A549 treated with DMSO at 1 μM for 4 hours (cell line): ENCODE data around the gene RIMS4. TPM values are rescaled to one million over a fixed set of nuclear protein-coding genes. Genes with fewer than 3 reads are reported as not detected.

Experiments used
- total RNA-seq: library from RNA; stranded (reverse); fragments of 200-300 nt; extraction: Qiagen RNA extraction; gene quantifications from 5 replicates; pipeline ENCODE4 v1.2.3, GENCODE V29; 2022; ENCODE audit warnings: low read depth

Gene RIMS4
- 1.2 to 1.9 TPM (median 1.6 TPM) in 5 replicates for total RNA-seq

DNA sequence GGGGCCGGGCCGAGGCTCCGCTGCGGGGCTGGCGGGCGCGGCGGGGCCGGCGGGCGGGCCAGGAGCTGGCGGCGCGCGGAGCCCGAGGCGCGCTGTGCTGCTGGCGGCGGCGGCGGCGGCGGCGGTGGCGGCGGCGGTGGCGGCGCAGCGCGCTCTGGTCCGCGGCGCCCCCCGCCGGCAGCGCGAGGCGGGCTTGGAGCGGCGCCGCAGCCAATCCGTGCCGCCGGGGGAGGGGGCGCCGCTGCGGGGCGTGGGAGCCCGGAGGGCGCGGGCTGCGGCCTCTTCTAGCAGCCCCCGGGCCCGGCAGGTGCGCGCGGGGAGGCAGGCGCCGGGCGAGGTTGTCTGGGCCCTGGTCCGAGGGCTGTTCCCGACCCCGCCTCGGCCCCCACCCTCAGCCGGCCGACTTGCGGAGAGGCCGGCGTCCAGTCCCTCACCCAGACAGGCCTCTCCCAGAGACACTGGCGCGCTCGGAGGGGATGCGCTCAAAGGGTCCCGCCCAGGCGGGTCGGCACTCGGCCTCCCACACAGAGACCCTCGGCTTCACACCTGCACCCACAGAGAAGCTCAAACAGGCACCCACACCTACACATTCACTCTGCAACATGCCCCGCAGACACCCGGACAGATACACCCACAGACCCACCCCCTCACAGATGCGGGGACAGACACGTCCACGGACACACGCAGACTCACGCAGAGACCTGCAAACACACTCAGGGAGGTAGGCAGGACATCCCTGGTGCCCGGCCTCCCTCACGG lies at the start of gene RIMS4:
Gene RIMS4 (minus strand): TSS at position 156 of the 759 bp plus-strand sequence. CDS start 275 bp downstream, outside the sequence.

DNA sequence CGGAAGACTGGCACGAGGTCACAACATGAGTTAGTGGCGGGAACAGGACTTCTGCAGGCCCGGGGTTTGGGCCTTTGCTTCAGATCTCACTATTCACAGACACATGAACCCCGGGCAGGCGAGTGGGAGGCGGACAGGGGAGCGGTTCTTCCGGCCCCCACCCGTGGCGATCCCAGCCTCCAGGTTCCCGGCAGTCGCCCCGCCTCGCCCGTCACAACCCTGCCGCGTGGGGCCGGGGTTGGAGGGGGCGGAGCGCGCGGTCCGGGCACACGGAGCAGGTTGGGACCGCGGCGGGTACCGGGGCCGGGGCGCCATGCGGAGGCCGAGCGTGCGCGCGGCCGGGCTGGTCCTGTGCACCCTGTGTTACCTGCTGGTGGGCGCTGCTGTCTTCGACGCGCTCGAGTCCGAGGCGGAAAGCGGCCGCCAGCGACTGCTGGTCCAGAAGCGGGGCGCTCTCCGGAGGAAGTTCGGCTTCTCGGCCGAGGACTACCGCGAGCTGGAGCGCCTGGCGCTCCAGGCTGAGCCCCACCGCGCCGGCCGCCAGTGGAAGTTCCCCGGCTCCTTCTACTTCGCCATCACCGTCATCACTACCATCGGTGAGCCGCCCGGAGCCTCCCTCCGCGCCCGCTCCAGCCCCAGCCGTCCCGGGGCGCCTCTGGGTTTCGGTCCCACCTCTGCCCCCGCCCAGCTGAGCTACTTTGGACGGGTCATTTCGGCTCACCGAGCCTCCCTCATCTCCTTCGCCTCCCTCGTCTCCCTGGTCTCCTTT lies 64.6 kb downstream of the RIMS4 start, which contains the start of gene KCNK15:
Gene KCNK15 (plus strand): TSS at position 268 of the 769 bp plus-strand sequence. CDS start 46 bp downstream, at position 314.

DNA sequence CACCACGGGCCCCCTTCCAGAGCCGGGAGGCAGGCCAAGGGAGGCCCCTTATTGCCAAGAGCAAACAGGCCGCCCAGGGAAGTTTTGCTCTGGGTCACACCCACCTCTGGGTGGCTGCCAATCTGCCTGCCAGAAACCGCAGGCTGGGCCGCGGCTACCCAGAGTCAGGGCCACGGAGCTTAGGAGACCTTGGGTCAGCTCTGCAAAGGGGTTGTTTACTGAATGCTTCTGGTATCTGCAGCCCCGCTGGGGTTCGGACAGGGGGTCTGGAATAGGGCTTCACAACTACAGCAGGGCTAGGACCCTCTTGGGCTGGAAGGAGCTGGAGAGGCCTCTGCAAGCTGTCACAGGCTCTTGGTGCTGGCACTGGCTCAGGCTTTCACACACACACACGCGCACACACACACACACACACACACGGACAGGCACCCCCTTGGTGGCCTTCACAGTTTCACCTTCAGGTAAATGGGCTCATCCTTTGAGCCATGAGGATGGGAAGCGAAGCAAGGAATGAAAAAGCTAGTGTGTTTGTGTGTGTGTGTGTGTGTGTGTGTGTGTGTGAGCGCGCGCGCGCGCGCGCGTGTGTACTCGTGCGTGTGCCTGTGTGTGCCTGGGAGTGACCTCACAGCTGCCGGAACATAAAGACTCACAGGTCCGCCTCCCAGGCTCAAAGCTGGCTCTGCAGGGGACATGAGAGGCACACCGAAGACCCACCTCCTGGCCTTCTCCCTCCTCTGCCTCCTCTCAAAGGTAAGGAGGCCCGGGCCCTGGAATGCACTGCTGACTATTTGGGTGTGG lies 95.4 kb downstream of the RIMS4 start, which contains the start of gene CCN5:
Gene CCN5 (plus strand): TSS at position 669 of the 798 bp plus-strand sequence. CDS start 22 bp downstream, at position 691.

Other genes starting within 250 kb of the RIMS4 start
- gene PKIG, start 228.0 kb downstream of the RIMS4 start, total RNA-seq = 35.0 to 40.5 TPM (median 37.0 TPM) in 5 replicates
- gene ADA, start 158.8 kb downstream of the RIMS4 start, total RNA-seq = 51.9 to 61.9 TPM (median 54.7 TPM) in 5 replicates
- 24.1 to 33.0 TPM (median 26.6 TPM) in 5 replicates for gene CCN5, start 95.2 kb downstream of the RIMS4 start, total RNA-seq
- 0.57 to 0.85 TPM (median 0.69 TPM) in 5 replicates for gene KCNK15, start 64.7 kb downstream of the RIMS4 start, total RNA-seq
- gene YWHAB, start 75.2 kb upstream of the RIMS4 start, total RNA-seq = 183 to 225 TPM (median 204 TPM) in 5 replicates
- gene PABPC1L, start 99.5 kb upstream of the RIMS4 start, total RNA-seq = 12.7 to 21.6 TPM (median 18.4 TPM) in 5 replicates
- gene TOMM34, start 149.9 kb upstream of the RIMS4 start, total RNA-seq = 41.5 to 47.8 TPM (median 42.5 TPM) in 5 replicates
- gene STK4, start 156.0 kb upstream of the RIMS4 start, total RNA-seq = 14.2 to 17.6 TPM (median 15.4 TPM) in 5 replicates